HEK293T (cell line): Measurements from ENCODE around the gene LEFTY1.

Experiments used
- CTCF ChIA-PET: fragments of 350-600 bp; formaldehyde crosslinking; extraction: SDS; loops from one replicate; lab custom pipeline; 2021; ENCODE audit warnings: antibody characterized with exemption, inconsistent platforms; lab: Yijun Ruan, JAX
- POLR2A ChIA-PET: fragments of 350-600 bp; formaldehyde crosslinking; extraction: SDS; loops from one replicate; lab custom pipeline; 2020; ENCODE audit warnings: antibody characterized with exemption, inconsistent platforms; lab: Yijun Ruan, JAX
- DNase-seq: peaks from one replicate; pipeline ENCODE4 v3.0.0; 2012; ENCODE audit warnings: mixed read lengths; ENCODE audit errors: extremely low spot score
- ARNT ChIP-seq: fragments of 450-650 bp; IDR thresholded peaks from 2 replicates; pipeline ENCODE4 v1.6.1; 2017; ENCODE audit warnings: mild to moderate bottlenecking
- BHLHE40 ChIP-seq: fragments of 450-650 bp; IDR thresholded peaks from 2 replicates; pipeline ENCODE4 v1.6.1; 2016; ENCODE audit warnings: mild to moderate bottlenecking, moderate library complexity, borderline replicate concordance
- CTBP1 ChIP-seq: fragments of 450-650 bp; IDR thresholded peaks from 2 replicates; pipeline ENCODE4 v1.6.1; 2016; ENCODE audit warnings: borderline replicate concordance
- ELF4 ChIP-seq: fragments of 450-650 bp; IDR thresholded peaks from 2 replicates; pipeline ENCODE4 v1.6.1; 2017; ENCODE audit warnings: antibody characterized with exemption
- FOXA1 ChIP-seq: fragments of 450-650 bp; IDR thresholded peaks from 2 replicates; pipeline ENCODE4 v1.6.1; 2016; ENCODE audit warnings: mild to moderate bottlenecking
- FOXK2 ChIP-seq: fragments of 450-650 bp; IDR thresholded peaks from 2 replicates; pipeline ENCODE4 v1.6.1; 2016; ENCODE audit warnings: mild to moderate bottlenecking
- FOXM1 ChIP-seq: fragments of 450-650 bp; IDR thresholded peaks from 2 replicates; pipeline ENCODE4 v1.6.1; 2017; ENCODE audit warnings: mild to moderate bottlenecking, borderline replicate concordance
- HDGF ChIP-seq: fragments of 450-650 bp; IDR thresholded peaks from 2 replicates; pipeline ENCODE4 v1.6.1; 2017; ENCODE audit warnings: antibody characterized with exemption, borderline replicate concordance
- L3MBTL2 ChIP-seq: fragments of 450-650 bp; conservative IDR thresholded peaks from 2 replicates; pipeline ENCODE4 v1.6.1; 2016; ENCODE audit warnings: mild to moderate bottlenecking
- LEF1 ChIP-seq: fragments of 450-650 bp; IDR thresholded peaks from 2 replicates; pipeline ENCODE4 v1.6.1; 2017; ENCODE audit warnings: mild to moderate bottlenecking, borderline replicate concordance
- NFRKB ChIP-seq: fragments of 450-650 bp; IDR thresholded peaks from 2 replicates; pipeline ENCODE4 v1.6.1; 2016; ENCODE audit warnings: mild to moderate bottlenecking, moderate library complexity
- PKNOX1 ChIP-seq: fragments of 450-650 bp; IDR thresholded peaks from 2 replicates; pipeline ENCODE4 v1.6.1; 2016
- SP1 ChIP-seq: fragments of 450-650 bp; IDR thresholded peaks from 2 replicates; pipeline ENCODE4 v1.6.1; 2017
- SUZ12 ChIP-seq: fragments of 450-650 bp; IDR thresholded peaks from 2 replicates; pipeline ENCODE4 v1.6.1; 2016; ENCODE audit warnings: mild to moderate bottlenecking
- TARDBP ChIP-seq: fragments of 450-650 bp; IDR thresholded peaks from 2 replicates; pipeline ENCODE4 v1.6.1; 2016
- ZNF384 ChIP-seq: fragments of 450-650 bp; IDR thresholded peaks from 2 replicates; pipeline ENCODE4 v1.6.1; 2016

LEFTY1 gene

GRCh38 chr1:225886159-225887029 is 2.6 kb downstream of the LEFTY1 start:
- ChIA-PET CTCF (no interaction called here), POLR2A (interaction anchor here (1.5 kb wide), 1 partner anchor 38 kb away, joined by 3 read pairs; the partner anchor contains the start of gene PYCR2)
- TF ChIP-seq FOXM1 (no peak), BHLHE40 (no peak), TARDBP (no peak)
- DNase-seq: no peak

GRCh38 chr1:225885336-225885735 is 3.6 kb downstream of the LEFTY1 start:
- no peak for DNase-seq
- TF ChIP-seq SP1 (no peak), CTBP1 (no peak), LEF1 (no peak), ZNF384 (no peak), FOXA1 (no peak), SUZ12 (no peak), PKNOX1 (no peak), FOXK2 (no peak), NFRKB (no peak), ARNT (no peak), TARDBP (no peak), HDGF (no peak), BHLHE40 (no peak), FOXM1 (no peak), L3MBTL2 (no peak), ELF4 (no peak)
- ChIA-PET CTCF (no interaction called here), POLR2A (interaction anchor here (1.0 kb wide), 1 partner anchor 108 kb away, joined by 4 read pairs; the partner anchor contains the start of gene SRP9)

GRCh38 chr1:225883616-225884265 is 5.2 kb downstream of the LEFTY1 start:
- ChIA-PET POLR2A (interaction anchor here (0.8 to 3.3 kb wide), 12 partner anchors 7 to 179 kb away, joined by 3 to 39 read pairs (median 10); partner anchors contain the start of genes H3-3A, LEFTY2, PYCR2 and SRP9), CTCF (interaction anchor here (0.6 to 1.8 kb wide), 4 partner anchors 10 to 54 kb away, joined by 4 to 5 read pairs (median 4); no protein-coding TSS in a partner anchor)
- DNase-seq: no peak
- TF ChIP-seq TARDBP: no peak

GRCh38 chr1:225882694-225883615 is 6.0 kb downstream of the LEFTY1 start:
- peak; percentile 60 for DNase-seq
- CTCF ChIA-PET: interaction anchor here (0.7 to 2.1 kb wide), 7 partner anchors 10 to 408 kb away, joined by 3 to 11 read pairs (median 4); no protein-coding TSS in a partner anchor
- POLR2A ChIA-PET: interaction anchor here (0.7 to 3.9 kb wide), 33 partner anchors 8 to 459 kb away, joined by 3 to 39 read pairs (median 4); partner anchors contain the start of genes EPHX1, H3-3A, LEFTY2 and PYCR2
- no peak for TF ChIP-seq FOXK2
- TF ChIP-seq FOXA1: no peak
- TF ChIP-seq BHLHE40: no peak
- no peak for TF ChIP-seq ELF4
- no peak for TF ChIP-seq SP1
- no peak for TF ChIP-seq TARDBP
- TF ChIP-seq NFRKB: no peak
- peak; percentile 66; the same call in 1 of the 2 replicates for TF ChIP-seq LEF1
- no peak for TF ChIP-seq ARNT
- TF ChIP-seq L3MBTL2: peak; percentile 8
- TF ChIP-seq PKNOX1: no peak
- TF ChIP-seq CTBP1: no peak
- TF ChIP-seq FOXM1: no peak
- TF ChIP-seq ZNF384: no peak
- no peak for TF ChIP-seq HDGF
- TF ChIP-seq SUZ12: no peak

- DNase-seq: peak; percentile 98
- CTCF ChIA-PET: interaction anchor here (0.7 to 2.1 kb wide), 7 partner anchors 11 to 407 kb away, joined by 3 to 11 read pairs (median 3); partner anchors contain the start of gene SRP9
- POLR2A ChIA-PET: interaction anchor here (0.7 to 3.9 kb wide), 36 partner anchors 9 to 458 kb away, joined by 3 to 39 read pairs (median 4); partner anchors contain the start of genes EPHX1, H3-3A, LEFTY2 and PYCR2
Measured at GRCh38 chr1:225881959-225882693, 6.8 kb downstream of the LEFTY1 start, which contains the start of gene TMEM63A. TMEM63A (minus strand) TSS chr1:225882380; CDS start chr1:225877580, 4,800 bp downstream.

More at GRCh38 chr1:225881959-225882693, 6.8 kb downstream of the LEFTY1 start, which contains the start of gene TMEM63A:
- TF ChIP-seq HDGF (no peak), TARDBP (no peak), LEF1 (no peak; the same call in 1 of the 2 replicates), ELF4 (no peak), L3MBTL2 (peak; percentile 75)
